OCI-LY7 (cell line): Measurements from ENCODE around the gene CNOT10. TPM values are rescaled to one million over a fixed set of nuclear protein-coding genes. Genes with fewer than 3 reads are reported as not detected.

Experiments used
- BruUV-seq: library from RNA; stranded (reverse); fragments of 400-500 nt; replicated peaks from 2 replicates; lab custom pipeline; 2021; lab: Mats Ljungman, UMichigan
- CTCF ChIA-PET: fragments of 300-600 bp; sonication (Branson Sonifier 250); formaldehyde crosslinking; loops from one replicate; lab custom pipeline; 2022; ENCODE audit warnings: antibody characterized with exemption; ENCODE audit not compliant: unreplicated experiment; lab: Charles Lee
- POLR2A ChIA-PET: fragments of 300-600 bp; sonication (Branson Sonifier 250); formaldehyde crosslinking; loops from one replicate; lab custom pipeline; 2022; ENCODE audit warnings: antibody characterized with exemption; lab: Charles Lee
- DNase-seq: peaks from one replicate; pipeline ENCODE4 v3.0.0-alpha.2; 2015; ENCODE audit warnings: low spot score
- H2AFZ ChIP-seq: fragments of 200-600 bp; sonication (generic), shearing (Covaris generic); 2 replicates; pipeline ENCODE4 v1.6.1; 2014; ENCODE audit warnings: mild to moderate bottlenecking, antibody characterized with exemption, low read length, moderate library complexity
- H3K27ac ChIP-seq: fragments of 200-600 bp; sonication (generic); 2 replicates; pipeline ENCODE4 v1.5.1; 2014; ENCODE audit warnings: mixed run types, low read depth, mild to moderate bottlenecking, moderate library complexity, low read length, inconsistent platforms; ENCODE audit not compliant: poor library complexity, severe bottlenecking
- H3K36me3 ChIP-seq: fragments of 200-600 bp; sonication (generic); 2 replicates; pipeline ENCODE4 v1.6.1; 2014; ENCODE audit warnings: mild to moderate bottlenecking, antibody characterized with exemption, low read length, moderate library complexity, mixed read lengths; ENCODE audit not compliant: insufficient read depth
- H3K4me1 ChIP-seq: fragments of 200-600 bp; sonication (generic); 2 replicates; pipeline ENCODE4 v1.5.1; 2014; ENCODE audit warnings: mild to moderate bottlenecking, low read length; ENCODE audit not compliant: insufficient read depth, poor library complexity, severe bottlenecking
- H3K4me2 ChIP-seq: fragments of 200-600 bp; sonication (generic); 2 replicates; pipeline ENCODE4 v1.6.1; 2014; ENCODE audit warnings: mild to moderate bottlenecking, low read length
- H3K4me3 ChIP-seq: fragments of 200-600 bp; sonication (generic); 2 replicates; pipeline ENCODE4 v1.5.1; 2014; ENCODE audit warnings: mild to moderate bottlenecking, low read depth, low read length; ENCODE audit not compliant: poor library complexity, severe bottlenecking
- H3K79me2 ChIP-seq: fragments of 200-600 bp; sonication (generic); 2 replicates; pipeline ENCODE4 v1.6.1; 2016; ENCODE audit warnings: low read depth, mild to moderate bottlenecking, low read length, moderate library complexity, mixed read lengths; ENCODE audit not compliant: insufficient read depth
- H3K9me2 ChIP-seq: fragments of 200-600 bp; sonication (generic); 2 replicates; pipeline ENCODE4 v1.6.1; 2016; ENCODE audit warnings: mild to moderate bottlenecking, low read length, mixed read lengths; ENCODE audit not compliant: insufficient read depth
- H3K9me3 ChIP-seq: fragments of 200-600 bp; sonication (generic); 2 replicates; pipeline ENCODE4 v1.6.1; 2014; ENCODE audit warnings: mild to moderate bottlenecking, mixed run types, low read length, mixed read lengths
- H4K20me1 ChIP-seq: fragments of 200-600 bp; sonication (generic); 2 replicates; pipeline ENCODE4 v1.6.1; 2014; ENCODE audit warnings: mild to moderate bottlenecking, antibody characterized with exemption, low read length, moderate library complexity, mixed read lengths; ENCODE audit not compliant: insufficient read depth
- EZH2phosphoT487 ChIP-seq: fragments of 200-600 bp; sonication (generic); IDR thresholded peaks from 2 replicates; pipeline ENCODE4 v1.6.1; 2018; ENCODE audit warnings: low read depth, borderline replicate concordance, mild to moderate bottlenecking, mixed run types, antibody characterized with exemption, low read length, moderate library complexity, mixed read lengths
- intact Hi-C: fragments of 100-400 bp; cut with micrococcal nuclease; formaldehyde crosslinking; loops from one replicate; pipeline ENCODE4 v1.10.0; 2022; ENCODE audit not compliant: unreplicated experiment
- total RNA-seq, 2 experiments: library from RNA; depleted of rRNA in 1 of 2; stranded (reverse); fragments of >200 nt in 1 of 2; shearing (Covaris generic) in 1 of 2; gene quantifications; 2 replicates each; pipeline ENCODE4 v1.2.3, GENCODE V29; 2014 to 2022
- TF ChIP-seq, protein P1 (sequence below): fragments of 200-600 bp; sonication (generic); conservative IDR thresholded peaks from 2 replicates; pipeline ENCODE4 v1.5.1; 2014; ENCODE audit warnings: mild to moderate bottlenecking, antibody characterized with exemption, low read length, moderate library complexity, mixed read lengths

CNOT10 gene
- total RNA-seq, 2 experiments from 2014 or later: 56.1 to 60.3 TPM

DNA sequence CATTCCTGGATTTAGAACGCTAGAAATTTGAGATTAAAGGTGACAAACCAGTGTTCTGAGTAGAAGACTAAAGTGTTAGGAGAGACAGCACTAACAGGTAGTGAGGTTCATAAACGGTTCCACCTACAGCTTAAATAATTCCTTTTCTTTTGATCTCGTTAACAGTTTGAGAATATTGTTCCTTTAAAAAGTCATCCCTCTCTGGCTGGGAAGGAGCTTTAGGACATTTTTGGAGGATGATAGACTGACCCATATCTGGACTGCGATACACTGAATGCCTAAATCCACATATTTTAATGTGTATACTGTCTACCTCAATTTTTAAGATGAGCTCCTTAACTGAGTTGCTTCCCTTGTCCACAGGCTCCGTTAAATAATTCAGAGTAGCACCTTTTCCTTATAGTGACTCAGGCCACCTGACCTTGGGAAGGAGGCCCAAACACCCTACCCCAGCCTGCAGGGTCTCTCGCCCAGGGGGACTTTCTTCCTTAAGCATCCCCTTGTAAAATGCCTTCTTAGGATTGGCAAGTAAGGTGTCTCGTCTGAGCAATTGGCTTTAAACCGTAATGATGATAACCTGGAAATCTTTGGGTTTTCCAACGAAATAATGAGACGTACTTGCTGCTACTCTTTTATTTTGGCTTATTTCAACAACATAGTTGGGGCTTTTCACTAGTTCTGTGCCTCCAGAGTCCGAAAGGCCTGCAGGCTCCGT is 136.1 kb downstream of the CNOT10 start:
- intact Hi-C loops: no loop called here
- H3K9me2 ChIP-seq: no peaks in the 10 kb centered on the region
- no peaks in the 10 kb centered on the region for H4K20me1 ChIP-seq
- no peak overlapping the region for H3K27ac ChIP-seq
- H3K4me1 ChIP-seq: no peaks in the 10 kb centered on the region
- CTCF ChIA-PET: no interaction called here
- BruUV-seq: no TSS peak
- H3K36me3 ChIP-seq: no peaks in the 10 kb centered on the region
- H3K4me2 ChIP-seq: no peak overlapping the region
- no peaks in the 10 kb centered on the region for H3K79me2 ChIP-seq
- no peak for DNase-seq
- H3K9me3 ChIP-seq: no peaks in the 10 kb centered on the region
- H3K4me3 ChIP-seq: no peak overlapping the region
- H2AFZ ChIP-seq: no peak overlapping the region
- POLR2A ChIA-PET: interaction anchor here (1.7 kb wide), 1 partner anchor 10 kb away, joined by 4 read pairs; no protein-coding TSS in a partner anchor
- TF ChIP-seq, protein P1, sequence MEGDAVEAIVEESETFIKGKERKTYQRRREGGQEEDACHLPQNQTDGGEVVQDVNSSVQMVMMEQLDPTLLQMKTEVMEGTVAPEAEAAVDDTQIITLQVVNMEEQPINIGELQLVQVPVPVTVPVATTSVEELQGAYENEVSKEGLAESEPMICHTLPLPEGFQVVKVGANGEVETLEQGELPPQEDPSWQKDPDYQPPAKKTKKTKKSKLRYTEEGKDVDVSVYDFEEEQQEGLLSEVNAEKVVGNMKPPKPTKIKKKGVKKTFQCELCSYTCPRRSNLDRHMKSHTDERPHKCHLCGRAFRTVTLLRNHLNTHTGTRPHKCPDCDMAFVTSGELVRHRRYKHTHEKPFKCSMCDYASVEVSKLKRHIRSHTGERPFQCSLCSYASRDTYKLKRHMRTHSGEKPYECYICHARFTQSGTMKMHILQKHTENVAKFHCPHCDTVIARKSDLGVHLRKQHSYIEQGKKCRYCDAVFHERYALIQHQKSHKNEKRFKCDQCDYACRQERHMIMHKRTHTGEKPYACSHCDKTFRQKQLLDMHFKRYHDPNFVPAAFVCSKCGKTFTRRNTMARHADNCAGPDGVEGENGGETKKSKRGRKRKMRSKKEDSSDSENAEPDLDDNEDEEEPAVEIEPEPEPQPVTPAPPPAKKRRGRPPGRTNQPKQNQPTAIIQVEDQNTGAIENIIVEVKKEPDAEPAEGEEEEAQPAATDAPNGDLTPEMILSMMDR: no peak
- TF ChIP-seq EZH2phosphoT487: no peak

DNA sequence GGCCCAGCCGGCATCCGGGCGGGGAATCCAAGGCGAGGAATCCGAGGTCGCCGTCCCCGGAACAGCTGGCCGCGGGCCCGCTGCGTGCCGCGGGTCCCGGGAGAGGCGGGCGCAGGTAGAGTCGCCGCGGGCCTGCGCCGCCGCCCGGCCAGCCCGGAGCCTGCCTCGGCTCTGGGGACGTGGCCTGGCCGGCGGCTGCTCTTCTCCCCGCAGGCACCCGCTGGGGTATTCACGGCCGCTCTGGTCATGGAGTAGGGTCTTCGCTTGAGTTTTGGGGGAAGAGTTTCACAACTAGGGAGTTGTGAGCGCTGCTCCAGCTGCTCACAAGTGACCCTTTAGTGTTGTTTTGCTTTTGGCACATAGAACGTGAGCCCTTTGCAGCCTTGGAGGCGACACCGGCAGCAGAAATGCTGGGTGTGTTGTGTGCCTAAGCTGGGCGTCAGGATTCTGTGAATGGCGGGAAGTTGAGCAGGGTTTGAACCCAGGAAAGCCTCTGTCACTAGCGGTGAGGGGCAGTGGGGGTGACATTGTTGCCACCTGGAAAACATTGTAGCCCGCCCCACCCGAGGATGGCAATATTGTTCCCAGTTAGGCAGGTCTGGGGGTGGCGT is 136.8 kb downstream of the CNOT10 start:
- Histone ChIP-seq H3K4me2 (no peak overlapping the region), H3K9me3 (no peaks in the 10 kb centered on the region), H3K27ac (no peak overlapping the region), H3K4me3 (no peak overlapping the region), H2AFZ (no peak overlapping the region), H3K4me1 (no peaks in the 10 kb centered on the region), H3K9me2 (no peaks in the 10 kb centered on the region), H4K20me1 (no peaks in the 10 kb centered on the region), H3K79me2 (no peaks in the 10 kb centered on the region), H3K36me3 (no peaks in the 10 kb centered on the region)
- CTCF ChIA-PET: no interaction called here
- intact Hi-C loops: no loop called here
- BruUV-seq: no TSS peak
- TF ChIP-seq, protein P1: no peak
- no peak for TF ChIP-seq EZH2phosphoT487
- POLR2A ChIA-PET: interaction anchor here (1.7 kb wide), 1 partner anchor 9 kb away, joined by 4 read pairs; no protein-coding TSS in a partner anchor
- DNase-seq: no peak
